ENCODE results near the gene PROM1. TPM values are rescaled to one million over a fixed set of nuclear protein-coding genes. Genes with fewer than 3 reads are reported as not detected.

PROM1 gene
- total and polyA plus RNA-seq, 2 of the 13 experiments (the other 11 are each of a cell fraction or from before 2014, with no cell fraction given), result 3.9 to 16.4 TPM

DNA sequence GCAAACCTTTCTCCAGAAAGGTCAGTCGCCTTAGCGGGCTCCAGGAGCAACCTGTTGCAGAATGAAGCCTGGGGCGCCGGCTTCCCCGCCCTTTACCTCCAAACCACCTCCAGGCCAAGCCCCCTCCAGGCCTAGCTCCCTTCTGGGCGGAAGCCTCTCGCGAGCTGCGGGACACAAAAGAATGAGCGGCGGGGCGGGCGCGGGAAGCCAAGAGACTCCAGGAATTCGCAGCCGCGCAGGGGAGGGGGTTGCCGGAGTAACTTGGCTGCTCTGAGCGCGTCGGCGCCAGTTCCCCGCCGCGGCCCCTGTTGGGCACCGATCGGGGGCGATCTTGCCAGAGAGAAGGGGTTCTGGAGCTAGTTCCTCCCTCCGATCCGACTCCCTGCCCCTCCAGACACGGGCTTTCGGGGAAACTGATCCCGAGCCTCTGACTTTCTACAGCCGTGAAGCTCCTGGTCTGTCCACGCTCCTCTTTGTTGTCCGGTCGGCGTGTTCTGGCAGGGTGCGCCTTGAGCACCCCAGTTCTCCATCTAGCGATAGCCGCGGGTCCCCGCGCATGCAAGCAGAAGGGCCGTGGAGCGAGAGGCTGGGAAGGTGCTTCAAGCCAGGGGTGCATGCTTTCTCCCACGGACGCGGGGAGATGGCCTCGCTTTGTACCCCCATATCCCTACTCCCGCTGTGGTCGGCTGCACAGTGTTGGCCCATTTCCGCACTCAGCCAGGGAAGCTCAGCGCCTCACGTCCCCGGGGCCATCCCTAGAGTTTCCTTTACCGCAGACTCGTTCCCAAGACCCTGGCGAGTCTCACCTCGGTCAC, 1.2 kb downstream of the PROM1 start (continued):
- TF ChIP-seq NCOA5 (CRISPR knock-in tag; IDR thresholded peaks at IDR 0.05) (no peak), HNRNPLL (IDR thresholded peaks at IDR 0.05; ENCODE audit: low read depth, low read length, poor library complexity, severe bottlenecking) (peak; percentile 36), POLR2G (IDR thresholded peaks at IDR 0.05; ENCODE audit: low read depth, low read length) (peak; percentile 44; the same call in 1 of the 2 replicates), ZNF605 (CRISPR knock-in tag; IDR thresholded peaks at IDR 0.05) (0 out of 2 replicates have a peak, but pooled peaks have one; percentile 39), ZNF550 (CRISPR knock-in tag; IDR thresholded peaks at IDR 0.05; ENCODE audit: borderline replicate concordance) (no peak), MED13 (CRISPR knock-in tag; IDR thresholded peaks at IDR 0.05) (0 out of 2 replicates have a peak, but pooled peaks have one; percentile 14), RBFOX2 (IDR thresholded peaks at IDR 0.05; ENCODE audit: low read depth, low read length) (peak; percentile 67), ZNF792 (CRISPR knock-in tag; IDR thresholded peaks at IDR 0.05) (no peak), SOX6 (IDR thresholded peaks at IDR 0.05) (no peak), SOX6 (CRISPR knock-in tag; IDR thresholded peaks at IDR 0.05) (0 out of 2 replicates have a peak, but pooled peaks have one; percentile 26)
- TF ChIP-seq, protein P1, sequence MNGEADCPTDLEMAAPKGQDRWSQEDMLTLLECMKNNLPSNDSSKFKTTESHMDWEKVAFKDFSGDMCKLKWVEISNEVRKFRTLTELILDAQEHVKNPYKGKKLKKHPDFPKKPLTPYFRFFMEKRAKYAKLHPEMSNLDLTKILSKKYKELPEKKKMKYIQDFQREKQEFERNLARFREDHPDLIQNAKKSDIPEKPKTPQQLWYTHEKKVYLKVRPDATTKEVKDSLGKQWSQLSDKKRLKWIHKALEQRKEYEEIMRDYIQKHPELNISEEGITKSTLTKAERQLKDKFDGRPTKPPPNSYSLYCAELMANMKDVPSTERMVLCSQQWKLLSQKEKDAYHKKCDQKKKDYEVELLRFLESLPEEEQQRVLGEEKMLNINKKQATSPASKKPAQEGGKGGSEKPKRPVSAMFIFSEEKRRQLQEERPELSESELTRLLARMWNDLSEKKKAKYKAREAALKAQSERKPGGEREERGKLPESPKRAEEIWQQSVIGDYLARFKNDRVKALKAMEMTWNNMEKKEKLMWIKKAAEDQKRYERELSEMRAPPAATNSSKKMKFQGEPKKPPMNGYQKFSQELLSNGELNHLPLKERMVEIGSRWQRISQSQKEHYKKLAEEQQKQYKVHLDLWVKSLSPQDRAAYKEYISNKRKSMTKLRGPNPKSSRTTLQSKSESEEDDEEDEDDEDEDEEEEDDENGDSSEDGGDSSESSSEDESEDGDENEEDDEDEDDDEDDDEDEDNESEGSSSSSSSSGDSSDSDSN (CRISPR knock-in tag; IDR thresholded peaks at IDR 0.05), result 0 out of 2 replicates have a peak, but pooled peaks have one; percentile 16
- TF ChIP-seq, protein P2, sequence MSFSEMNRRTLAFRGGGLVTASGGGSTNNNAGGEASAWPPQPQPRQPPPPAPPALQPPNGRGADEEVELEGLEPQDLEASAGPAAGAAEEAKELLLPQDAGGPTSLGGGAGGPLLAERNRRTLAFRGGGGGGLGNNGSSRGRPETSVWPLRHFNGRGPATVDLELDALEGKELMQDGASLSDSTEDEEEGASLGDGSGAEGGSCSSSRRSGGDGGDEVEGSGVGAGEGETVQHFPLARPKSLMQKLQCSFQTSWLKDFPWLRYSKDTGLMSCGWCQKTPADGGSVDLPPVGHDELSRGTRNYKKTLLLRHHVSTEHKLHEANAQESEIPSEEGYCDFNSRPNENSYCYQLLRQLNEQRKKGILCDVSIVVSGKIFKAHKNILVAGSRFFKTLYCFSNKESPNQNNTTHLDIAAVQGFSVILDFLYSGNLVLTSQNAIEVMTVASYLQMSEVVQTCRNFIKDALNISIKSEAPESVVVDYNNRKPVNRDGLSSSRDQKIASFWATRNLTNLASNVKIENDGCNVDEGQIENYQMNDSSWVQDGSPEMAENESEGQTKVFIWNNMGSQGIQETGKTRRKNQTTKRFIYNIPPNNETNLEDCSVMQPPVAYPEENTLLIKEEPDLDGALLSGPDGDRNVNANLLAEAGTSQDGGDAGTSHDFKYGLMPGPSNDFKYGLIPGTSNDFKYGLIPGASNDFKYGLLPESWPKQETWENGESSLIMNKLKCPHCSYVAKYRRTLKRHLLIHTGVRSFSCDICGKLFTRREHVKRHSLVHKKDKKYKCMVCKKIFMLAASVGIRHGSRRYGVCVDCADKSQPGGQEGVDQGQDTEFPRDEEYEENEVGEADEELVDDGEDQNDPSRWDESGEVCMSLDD (CRISPR knock-in tag; IDR thresholded peaks at IDR 0.05; ENCODE audit: borderline replicate concordance), result 0 out of 2 replicates have a peak, but pooled peaks have one; percentile 28

Data from HepG2 (cell line).